ENCODE results near the gene ABCC9.

Gene ABCC9

DNA sequence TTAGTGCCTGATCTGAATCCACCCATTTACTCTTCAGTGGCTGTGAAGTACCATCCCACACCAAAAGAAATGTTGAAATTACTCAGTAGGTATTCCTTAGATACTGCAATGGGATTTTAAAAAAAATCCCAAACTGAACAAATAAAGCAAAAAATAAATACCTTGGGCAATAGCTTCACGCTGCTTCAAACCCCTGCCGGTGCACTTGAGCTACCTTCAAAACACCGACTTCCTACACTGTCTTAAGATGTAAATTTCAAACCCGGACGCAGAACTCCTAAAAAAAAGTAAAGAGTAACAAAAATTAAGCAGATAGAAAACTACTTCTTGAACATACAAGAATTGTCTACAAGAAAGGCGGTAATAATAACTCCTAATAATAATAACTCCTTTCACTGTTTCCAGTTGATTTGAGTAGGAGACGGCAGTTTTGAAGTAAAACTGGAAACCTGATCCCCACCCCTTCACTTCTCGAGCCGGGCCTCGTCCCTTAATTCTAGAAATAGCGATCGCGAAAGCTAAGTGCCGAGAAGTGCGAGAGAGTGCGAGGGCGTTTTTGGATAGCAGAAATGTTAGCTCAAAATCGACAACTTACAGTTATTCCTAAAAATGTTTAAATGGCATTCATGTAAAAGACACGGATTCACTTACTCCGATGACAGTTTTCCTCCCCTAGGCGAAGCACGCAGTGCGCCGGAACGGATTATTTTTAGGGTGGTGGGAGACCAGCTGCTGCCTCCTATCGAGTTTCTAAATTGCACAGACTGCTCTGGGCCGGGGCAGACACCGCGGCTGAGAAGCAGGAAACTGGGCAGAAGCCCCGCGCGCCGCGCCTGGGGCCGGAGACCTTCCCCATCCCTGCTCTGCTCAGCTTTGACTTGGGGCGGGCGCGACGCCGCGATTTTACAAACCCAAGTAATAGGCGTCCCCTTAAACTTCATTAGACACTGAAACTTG lies at the start of gene ABCC9:
TSS of gene ABCC9 (minus strand) at position 878 of the 957 bp plus-strand sequence. CDS start 4,752 bp downstream, outside the sequence.
- DNase-seq = no peak

DNA sequence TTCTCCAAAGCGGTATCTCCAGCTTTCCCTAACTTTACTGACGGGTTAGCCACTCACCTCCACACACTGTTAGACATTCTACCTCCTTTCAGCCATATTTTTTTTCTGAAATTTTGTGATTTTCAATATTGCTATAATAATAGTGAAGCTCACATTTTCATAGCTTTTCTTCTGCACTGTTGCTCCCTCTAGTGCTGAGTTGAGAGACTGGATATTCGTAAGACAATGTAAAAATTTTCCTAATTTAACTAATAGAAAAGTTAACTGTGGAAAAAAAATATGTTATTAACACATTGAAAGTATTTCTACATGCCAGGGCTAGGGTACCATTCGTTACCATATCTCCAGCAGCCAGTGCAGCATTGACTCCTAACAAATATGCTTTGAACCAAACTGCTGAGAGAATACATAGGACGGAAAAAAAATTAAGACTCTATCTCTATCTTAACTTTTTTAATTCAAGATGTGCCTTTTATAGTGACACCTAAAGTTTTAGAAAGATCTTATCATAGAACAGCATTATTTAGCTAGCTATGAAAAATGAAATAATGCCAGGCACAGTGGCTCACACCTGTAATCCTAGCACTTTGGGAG lies 48.7 kb upstream of the ABCC9 start:
- DNase-seq = no peak

DNA sequence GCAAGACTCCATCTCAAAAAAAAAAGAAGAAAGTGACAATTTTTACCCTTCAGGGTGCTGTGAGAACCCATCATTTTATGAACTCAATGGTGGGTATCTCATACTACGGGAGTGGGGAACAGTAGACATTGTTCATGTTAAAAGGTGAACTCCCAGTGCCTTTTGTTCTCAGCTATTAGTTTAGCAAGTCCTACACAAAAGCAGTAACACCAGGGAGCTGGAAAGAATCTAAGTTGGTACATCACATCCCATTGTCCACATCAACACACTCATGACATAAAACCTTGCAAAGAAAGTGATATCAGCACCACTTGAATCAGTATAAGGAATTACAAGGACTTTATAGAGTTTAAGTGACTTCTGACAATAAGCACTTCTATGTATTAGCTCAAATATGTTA lies 47.4 kb upstream of the ABCC9 start:
- DNase-seq = no peak

DNA sequence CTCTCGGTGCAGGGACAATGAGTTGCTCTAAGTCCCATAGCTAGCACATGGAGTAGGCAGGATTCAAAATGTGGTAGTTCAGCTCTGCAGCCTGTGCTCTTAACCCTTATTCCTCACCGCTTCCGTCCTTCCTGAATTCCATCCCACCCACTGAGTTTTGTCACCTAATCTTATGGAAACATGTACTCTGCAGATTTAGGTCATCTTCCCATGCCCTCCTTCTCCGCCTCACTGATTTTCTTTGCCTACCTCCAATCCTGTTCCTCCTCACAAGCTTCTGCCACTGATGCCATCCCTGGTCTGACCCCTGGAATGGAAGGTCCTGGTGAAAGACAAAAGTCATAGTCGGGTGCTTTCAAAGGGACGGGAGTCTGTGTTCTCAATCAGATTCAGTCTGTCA lies 46.5 kb upstream of the ABCC9 start:
- DNase-seq = no peak

DNA sequence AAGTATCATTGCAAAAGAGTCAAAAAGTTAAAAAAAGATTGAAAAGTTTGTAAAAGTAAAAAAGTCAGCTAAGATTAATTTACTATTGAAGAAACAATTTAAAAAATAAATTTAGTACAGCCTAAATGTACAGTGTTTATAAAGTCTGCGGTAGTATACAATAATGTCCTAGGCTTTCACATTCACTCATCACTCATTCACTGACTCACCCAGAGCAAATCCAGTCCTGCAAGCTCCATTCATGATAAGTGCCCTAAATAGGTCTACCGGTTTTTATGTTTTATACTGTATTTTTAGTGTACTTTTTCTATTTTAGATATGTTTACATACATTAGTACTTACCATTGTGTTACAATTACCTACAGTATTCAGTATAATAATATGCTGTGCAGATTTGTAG lies 43.9 kb upstream of the ABCC9 start:
- no peak for DNase-seq

DNA sequence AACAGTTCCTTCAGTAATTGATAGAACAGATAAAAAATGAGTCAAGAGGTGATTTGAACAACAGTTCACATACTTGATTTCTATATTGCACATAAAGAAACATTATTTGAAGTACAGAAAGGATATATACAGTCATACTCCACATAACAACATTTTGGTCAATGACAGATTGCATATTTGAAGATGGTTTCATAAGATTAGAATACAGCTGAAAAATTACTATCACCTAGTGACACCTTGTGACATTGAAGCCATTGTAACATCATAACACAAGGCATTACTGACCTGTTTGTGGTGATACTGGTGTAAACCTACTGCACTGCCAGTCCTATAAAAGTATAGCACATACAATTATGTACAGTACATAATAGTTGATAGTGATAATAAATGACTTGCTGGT lies 43.1 kb upstream of the ABCC9 start:
- DNase-seq = no peak

DNA sequence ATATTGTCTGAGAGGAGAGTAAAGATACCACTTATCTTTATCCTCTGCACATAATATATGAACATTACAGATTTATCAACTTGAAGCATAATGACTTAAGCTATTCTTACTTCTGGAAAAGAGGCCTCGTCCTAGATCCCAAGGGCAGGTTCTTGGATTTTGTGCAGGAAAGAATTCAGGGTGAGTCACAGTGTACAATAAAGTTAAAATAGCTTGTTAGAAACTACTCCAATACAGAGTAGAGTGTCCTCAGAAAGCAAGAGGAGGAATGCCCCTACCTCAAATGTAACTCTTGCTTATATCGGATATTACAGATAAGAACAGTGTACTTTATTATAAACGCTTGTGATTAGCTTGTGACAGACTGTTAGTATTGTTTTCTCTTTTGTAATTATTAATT lies 41.9 kb upstream of the ABCC9 start:
- no peak for DNase-seq

DNA sequence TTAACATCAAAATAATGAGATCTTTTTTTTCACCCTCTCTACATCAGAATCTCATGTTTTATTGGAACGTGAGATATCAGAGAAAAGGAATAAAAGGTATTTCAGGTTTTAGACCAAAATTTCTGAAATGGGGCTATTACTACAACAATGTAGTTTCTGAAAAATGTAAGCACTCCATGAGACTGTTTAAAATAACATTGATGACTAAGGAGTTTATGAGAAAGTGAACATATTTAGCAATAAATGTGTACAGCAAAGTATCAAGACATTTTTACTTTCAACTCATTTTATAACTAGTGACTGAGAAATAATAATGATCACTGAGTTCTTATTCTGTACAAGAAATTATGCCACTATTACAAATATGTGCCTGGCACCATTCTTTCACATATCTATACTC lies 39.3 kb upstream of the ABCC9 start:
- no peak for DNase-seq

DNA sequence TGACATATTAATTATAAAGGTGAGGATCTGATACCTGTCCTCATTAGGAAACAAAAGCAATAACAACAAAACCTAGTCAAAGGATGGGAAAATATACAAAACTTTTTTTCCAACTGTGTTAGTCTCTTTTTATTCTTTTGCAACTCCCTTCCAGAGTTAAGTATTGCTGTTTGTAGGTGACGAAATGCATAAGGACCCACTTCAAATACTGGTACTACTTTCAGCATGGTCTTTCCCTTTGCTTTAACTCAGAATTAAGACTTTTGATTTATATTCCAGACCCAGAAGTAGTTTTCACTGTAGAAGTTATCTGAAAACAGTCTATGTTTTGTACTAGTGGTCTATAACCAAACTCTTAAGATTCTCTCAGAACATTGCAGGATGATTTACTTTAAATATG lies 34.1 kb upstream of the ABCC9 start:
- DNase-seq = no peak

DNA sequence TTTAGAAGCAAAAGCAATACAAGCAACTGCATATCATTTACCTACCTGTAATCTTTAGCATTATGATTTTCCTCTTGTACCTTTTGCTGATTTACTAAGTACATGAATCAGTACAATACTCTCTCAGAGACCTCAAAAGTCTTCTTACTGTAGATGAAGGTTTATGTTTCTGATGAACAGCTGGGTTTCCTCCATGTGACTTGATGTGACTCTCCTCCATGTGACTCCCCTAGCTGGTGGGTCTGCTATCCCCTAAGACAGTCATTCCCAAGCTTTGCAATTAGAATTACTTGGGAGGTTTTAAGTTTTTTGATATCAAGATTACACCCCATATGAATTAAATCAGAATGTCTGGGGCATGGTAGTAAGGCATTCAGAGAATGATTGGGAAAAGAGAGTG lies 32.0 kb upstream of the ABCC9 start:
- DNase-seq = no peak

DNA sequence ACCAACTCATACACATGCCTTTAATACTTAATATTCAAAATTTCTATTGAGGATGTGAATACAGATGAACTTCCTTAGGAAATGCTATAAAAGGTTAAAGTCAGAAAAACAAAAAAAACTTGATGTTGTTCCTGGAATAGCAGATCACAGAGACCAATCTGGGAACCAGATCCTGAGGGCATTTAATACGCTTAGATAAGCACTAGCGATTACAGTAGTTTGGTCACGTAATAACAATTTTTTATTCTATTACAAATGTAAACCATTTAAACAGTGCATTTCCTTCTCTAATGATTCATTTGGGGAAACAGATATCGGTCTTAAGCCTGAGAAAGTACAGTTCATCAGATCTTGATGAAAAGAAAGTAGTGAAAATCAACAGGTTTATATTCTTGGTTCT lies 30.8 kb upstream of the ABCC9 start:
- DNase-seq = no peak

DNA sequence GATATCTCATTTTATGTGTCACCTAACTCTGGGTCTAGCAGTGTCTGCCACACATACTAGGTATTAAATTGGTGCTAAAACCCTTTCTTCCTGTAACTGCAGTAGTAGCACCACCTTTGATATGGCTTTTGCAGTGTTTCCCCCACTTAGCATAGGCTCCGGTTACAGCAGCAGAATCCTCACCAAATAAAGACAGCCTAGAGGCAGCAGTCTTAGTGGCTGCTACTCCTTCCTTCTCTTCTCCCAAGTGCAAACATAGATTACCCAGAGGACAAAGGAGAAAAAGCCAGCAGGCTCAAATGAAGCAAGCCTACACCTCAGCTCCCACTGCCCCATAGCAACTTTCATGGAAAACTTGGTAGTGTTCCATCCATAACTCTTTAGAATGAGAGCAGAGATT lies 30.1 kb upstream of the ABCC9 start:
- DNase-seq = no peak

DNA sequence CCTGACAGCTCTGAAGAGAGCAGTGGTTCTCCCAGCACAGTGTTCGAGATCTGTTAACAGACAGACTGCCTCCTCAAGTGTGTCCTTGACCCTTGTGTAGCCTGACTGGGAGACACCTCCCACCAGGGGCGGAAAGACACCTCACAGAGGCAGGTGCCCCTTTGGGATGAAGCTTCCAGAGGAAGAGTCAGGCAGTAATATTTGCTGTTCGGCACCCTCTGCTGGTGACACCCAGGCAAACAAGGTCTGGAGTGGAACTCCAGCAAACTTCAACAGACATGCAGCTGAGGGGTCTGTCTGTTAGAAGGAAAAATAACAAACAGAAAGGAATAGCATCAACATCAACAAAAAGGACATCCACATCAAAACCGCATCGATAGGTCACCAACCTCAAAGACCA lies 21.6 kb upstream of the ABCC9 start:
- no peak for DNase-seq

DNA sequence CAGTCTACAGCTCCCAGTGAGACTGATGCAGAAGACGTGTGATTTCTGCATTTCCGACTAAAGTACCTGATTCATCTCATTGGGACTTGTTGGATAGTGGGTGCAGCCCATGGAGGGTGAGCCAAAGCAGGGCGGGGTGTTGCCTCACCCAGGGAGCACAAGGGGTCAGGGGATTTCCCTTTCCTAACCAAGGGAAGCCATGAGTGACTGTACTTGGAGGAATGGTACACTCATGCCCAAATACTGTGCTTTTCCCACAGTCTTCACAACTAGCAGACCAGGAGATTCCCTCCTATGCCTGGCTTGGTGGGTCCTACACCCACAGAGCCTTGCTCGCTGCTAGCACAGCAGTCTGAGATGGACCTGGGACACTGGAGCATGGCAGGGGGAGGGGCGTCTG lies 21.0 kb upstream of the ABCC9 start:
- DNase-seq = no peak

DNA sequence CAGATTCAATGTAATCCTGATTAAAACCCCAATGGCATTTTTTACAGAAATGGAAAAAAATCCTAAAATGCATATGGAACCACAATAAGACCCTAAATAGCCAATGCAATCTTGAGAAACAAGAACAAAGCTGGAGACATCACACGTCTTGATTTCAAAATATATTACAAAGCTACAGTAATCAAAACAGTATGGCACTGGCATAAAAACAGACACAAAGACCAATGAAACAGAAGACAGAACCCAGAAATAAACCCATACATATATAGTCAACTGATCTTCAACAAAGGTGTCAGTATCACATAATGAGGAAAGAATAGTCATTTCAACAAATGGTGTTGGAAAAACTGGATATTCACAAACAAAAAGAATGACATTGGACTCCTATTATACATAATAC lies 9.4 kb upstream of the ABCC9 start:
- DNase-seq = no peak

DNA sequence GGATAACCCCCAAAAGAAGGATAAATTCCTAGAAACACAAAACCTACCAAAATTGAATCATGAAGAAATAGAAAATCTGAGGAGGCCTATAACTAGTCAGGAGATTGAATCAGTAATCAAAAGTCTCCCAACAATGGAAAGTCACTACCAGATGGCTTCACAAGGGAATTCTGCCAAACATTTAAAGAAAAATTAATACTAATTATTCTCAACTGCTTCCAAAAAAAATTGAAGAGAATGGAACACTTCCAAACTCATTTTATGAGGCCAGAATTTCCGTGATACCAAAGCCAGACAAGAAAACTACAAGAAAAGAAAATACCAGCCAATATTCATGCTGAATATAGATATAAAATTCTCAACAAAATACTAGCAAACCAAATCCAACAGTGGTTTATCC lies 7.8 kb upstream of the ABCC9 start:
- no peak for DNase-seq

DNA sequence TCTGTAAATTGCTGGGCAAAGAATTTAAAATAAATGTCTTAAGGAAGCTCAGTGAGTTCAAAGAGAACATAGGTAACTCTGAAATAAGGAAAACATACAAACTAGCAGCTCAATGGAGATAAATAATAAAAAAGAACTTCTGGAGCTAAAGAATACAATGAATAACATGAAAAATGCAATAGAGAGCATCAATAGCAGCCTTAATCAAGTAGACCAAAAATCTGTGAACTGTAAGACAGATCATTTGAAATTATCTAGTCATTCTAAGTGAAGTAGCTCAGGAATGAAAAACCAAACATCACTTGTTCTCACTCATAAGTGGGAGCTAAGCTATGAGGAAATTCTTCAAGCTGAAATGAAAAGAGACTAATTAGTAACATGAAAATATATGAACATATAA lies 5.8 kb upstream of the ABCC9 start:
- no peak for DNase-seq

DNA sequence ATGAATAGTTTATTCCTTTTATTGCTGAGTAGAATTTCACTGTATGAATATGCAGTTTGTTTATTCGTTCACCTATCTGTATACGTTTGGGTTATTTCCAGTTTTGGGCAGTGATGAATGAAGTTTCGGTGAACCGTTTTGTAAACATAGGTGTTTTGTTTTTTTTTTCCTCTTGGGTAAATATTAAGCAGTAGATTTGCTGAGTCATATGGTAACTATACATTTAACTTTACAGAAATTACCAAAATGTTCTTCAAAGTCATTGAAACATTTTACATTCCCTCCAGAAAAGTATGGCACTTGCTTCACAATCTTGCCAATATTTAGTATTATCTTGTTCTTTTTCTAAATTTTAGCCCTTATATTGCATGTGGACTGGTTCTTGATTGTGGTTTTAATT lies 3.8 kb upstream of the ABCC9 start:
- DNase-seq = no peak

DNA sequence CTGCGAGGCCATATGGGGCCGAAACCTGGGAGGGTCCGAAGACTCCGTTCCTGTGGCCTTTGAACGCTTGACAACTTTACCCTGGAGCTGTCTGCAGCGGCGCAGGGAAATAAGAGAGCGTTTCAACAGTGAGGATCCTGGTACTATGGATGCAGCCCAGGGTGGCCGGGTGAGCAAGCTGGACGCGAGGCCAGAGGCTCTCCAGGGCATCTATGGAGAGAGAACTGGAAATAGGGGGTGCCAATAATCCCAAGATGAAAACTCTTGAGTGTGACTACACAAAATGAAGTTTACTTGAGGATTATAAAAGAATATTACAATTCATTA lies 1.1 kb upstream of the ABCC9 start:
- DNase-seq = no peak

DNA sequence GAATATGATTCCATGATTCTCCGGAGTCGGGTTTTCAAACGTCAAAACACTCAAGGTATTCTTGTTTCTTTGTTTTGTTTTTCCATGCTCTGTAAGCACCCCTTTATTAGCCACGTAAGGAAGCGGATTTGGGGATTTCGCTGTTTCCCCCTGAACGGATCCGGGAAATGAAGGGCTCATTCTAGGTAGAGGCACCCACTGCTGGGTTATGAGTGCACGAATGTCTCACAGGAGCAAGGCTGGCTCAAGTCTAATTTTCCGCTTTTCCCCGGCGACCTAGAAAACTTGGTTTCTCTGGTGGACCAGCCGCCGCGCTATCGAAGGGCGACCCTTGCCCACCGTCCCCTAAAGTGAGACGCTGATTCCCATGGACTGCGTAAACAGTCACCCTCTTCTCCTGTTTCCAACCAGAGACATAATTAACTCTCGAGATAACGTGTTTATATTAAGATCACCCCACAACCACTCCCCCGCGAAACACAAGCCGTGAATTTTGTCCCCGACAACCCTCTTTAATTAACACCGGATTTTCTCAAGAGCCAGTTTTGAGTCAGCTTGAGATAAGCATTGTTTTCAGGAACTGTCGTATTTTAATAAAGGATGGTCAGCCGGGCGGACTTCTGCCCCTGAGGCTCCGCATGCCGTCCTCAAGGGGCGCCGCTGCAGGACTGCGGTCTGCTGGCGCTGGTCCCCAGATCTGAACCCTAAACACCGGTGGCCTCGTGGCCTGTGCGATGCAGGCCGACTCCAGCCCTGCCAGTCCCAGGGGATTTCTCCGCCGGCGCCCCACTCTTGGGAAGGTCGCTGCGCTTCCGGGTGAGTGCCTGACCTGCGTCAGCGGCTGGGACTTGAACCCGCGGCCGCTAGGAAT lies 515 bp upstream of the ABCC9 start:
- DNase-seq = no peak

DNA sequence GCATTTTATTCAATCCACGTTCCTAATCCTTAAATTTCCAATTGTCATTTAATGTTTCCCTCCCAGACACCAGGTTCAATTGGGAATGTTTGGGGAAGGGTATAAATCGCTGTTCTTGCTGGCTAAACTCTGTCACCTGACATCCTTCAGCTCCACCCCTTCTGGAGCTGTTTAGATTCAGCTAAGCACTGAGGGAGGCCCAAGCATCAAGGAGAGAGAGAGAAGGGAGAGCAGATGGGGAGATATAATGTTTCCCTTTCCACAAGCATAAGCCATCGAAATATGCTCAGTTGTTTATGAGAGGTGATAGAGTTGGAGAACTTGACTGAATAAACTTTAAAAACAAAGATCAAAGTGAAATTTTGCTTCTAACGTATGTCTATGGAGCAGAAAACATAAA lies 1.8 kb downstream of the ABCC9 start:
- no peak for DNase-seq

DNA sequence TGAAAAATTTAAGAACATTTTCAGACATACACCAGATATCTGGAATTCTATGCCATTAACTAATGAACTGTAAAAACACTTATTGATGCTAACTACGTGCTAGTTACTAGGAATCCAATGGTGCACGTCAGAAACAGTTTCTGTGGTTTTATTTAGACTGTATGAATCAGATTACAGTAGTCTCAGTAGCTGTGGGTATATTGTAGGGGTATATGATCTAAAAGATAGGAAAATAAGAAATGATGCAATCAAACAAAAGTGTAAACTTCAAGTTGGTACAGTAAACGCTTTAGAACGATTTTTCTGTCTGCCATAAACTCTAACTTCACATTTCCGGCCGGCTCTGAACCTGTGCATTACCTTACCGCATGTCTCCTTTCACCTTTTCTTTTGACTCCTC lies 2.3 kb downstream of the ABCC9 start:
- DNase-seq = no peak

DNA sequence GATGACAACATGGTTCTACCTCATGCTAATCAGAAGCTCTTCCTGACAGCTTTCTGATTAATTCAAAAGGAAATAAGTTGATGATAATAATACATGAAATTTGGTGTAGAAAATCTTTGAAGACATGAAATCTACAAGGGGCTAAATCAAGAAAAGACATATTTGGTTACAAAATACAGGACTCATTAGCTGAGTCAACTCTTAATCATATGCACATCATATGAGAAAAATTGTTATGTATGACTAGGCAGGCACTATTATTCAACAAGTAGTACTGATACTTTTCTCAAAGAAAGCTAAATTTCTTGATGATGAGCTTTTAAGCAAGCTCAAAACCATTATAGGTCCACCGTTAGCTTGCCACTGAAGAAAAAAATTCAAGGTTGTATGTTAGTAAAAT lies 7.1 kb downstream of the ABCC9 start:
- DNase-seq = no peak

DNA sequence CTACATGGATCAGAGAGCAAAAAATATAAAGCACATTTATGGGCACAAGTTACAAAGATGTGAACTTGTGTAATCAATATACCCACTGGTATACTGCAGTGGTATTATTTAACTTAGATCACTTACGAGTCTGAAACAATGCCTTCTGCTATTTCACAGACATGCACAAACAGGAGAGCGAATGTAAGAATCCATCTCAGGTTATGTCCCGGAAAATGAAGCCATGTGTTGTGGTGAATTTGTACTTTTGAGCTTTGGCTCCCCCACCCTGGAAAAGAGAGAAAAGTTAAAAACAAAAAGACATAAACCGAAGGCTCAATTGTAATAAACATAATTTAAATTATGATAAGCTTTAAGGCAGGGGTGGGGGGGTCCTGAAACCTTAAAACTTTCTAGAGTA lies 7.6 kb downstream of the ABCC9 start:
- DNase-seq = no peak
